Trophoblast cell (in vitro differentiated cells and primary cell): ENCODE data around the gene ATXN1.

Experiments used
- DNase-seq, 2 donors: peaks; one replicate each; pipeline ENCODE4 v3.0.0-alpha.2; 2016
- H2AFZ ChIP-seq: 2 replicates; pipeline ENCODE4 v1.6.1; 2013; ENCODE audit warnings: low read length, moderate library complexity, mild to moderate bottlenecking; ENCODE audit not compliant: insufficient read depth, poor library complexity
- H2AK5ac ChIP-seq: 2 replicates; pipeline ENCODE4 v1.6.1; 2013; ENCODE audit warnings: mild to moderate bottlenecking, low read length
- H2BK120ac ChIP-seq: 2 replicates; pipeline ENCODE4 v1.6.1; 2013; ENCODE audit warnings: low read length, mild to moderate bottlenecking, moderate library complexity; ENCODE audit not compliant: insufficient read depth, poor library complexity
- H2BK12ac ChIP-seq: 2 replicates; pipeline ENCODE4 v1.6.1; 2013; ENCODE audit warnings: mild to moderate bottlenecking, low read length, moderate library complexity
- H2BK5ac ChIP-seq: 2 replicates; pipeline ENCODE4 v1.6.1; 2013; ENCODE audit warnings: low read length, low read depth, moderate library complexity, mild to moderate bottlenecking; ENCODE audit not compliant: poor library complexity
- H3K14ac ChIP-seq: 2 replicates; pipeline ENCODE4 v1.6.1; 2013; ENCODE audit warnings: mild to moderate bottlenecking, low read length
- H3K18ac ChIP-seq: 2 replicates; pipeline ENCODE4 v1.6.1; 2013; ENCODE audit warnings: mild to moderate bottlenecking, low read length
- H3K23ac ChIP-seq: 2 replicates; pipeline ENCODE4 v1.6.1; 2013; ENCODE audit warnings: low read length
- H3K27ac ChIP-seq: 2 replicates; pipeline ENCODE4 v1.5.1; 2013; ENCODE audit warnings: low read depth, mild to moderate bottlenecking, inconsistent platforms, low read length, moderate library complexity
- H3K27me3 ChIP-seq: 2 replicates; pipeline ENCODE4 v1.6.1; 2013; ENCODE audit warnings: inconsistent platforms, mild to moderate bottlenecking, low read length, moderate library complexity; ENCODE audit not compliant: insufficient read depth
- H3K36me3 ChIP-seq, 2 experiments: 1 replicate in 1 of 2; 2 replicates in 1 of 2; pipeline ENCODE4 v1.6.1; 2013; ENCODE audit warnings: low read length in 2 of 2, mild to moderate bottlenecking in 2 of 2, moderate library complexity in 1 of 2; ENCODE audit not compliant: insufficient read depth in 2 of 2, control insufficient read depth in 1 of 2
- H3K4ac ChIP-seq: 2 replicates; pipeline ENCODE4 v1.6.1; 2013; ENCODE audit warnings: low read depth, mild to moderate bottlenecking, low read length, moderate library complexity
- H3K4me1 ChIP-seq, 2 experiments: 1 replicate in 1 of 2; 2 replicates in 1 of 2; pipeline ENCODE4 v1.6.1; 2013; ENCODE audit warnings: low read length in 2 of 2, mild to moderate bottlenecking in 2 of 2, moderate library complexity in 1 of 2; ENCODE audit not compliant: insufficient read depth in 2 of 2, control insufficient read depth in 1 of 2
- H3K4me2 ChIP-seq: 2 replicates; pipeline ENCODE4 v1.6.1; 2013; ENCODE audit warnings: inconsistent platforms, mild to moderate bottlenecking, low read length, moderate library complexity
- H3K4me3 ChIP-seq: 2 replicates; pipeline ENCODE4 v1.5.1; 2013; ENCODE audit warnings: mild to moderate bottlenecking, low read depth, low read length, inconsistent platforms
- H3K79me1 ChIP-seq: one replicate; pipeline ENCODE4 v1.6.1; 2013; ENCODE audit warnings: low read length
- H3K79me2 ChIP-seq: 2 replicates; pipeline ENCODE4 v1.6.1; 2013; ENCODE audit warnings: low read length, mild to moderate bottlenecking; ENCODE audit not compliant: control insufficient read depth, insufficient read depth, poor library complexity
- H3K9ac ChIP-seq: 2 replicates; pipeline ENCODE4 v1.6.1; 2013; ENCODE audit warnings: mild to moderate bottlenecking, low read length
- H3K9me3 ChIP-seq: 2 replicates; pipeline ENCODE4 v1.6.1; 2013; ENCODE audit warnings: low read depth, mild to moderate bottlenecking, control low read depth, inconsistent platforms, low read length; ENCODE audit not compliant: insufficient read depth
- H4K12ac ChIP-seq: 2 replicates; pipeline ENCODE4 v1.6.1; 2013; ENCODE audit warnings: low read depth, mild to moderate bottlenecking, low read length, moderate library complexity
- H4K8ac ChIP-seq: 2 replicates; pipeline ENCODE4 v1.6.1; 2013; ENCODE audit warnings: low read depth, mild to moderate bottlenecking, low read length, moderate library complexity
- H4K91ac ChIP-seq: one replicate; pipeline ENCODE4 v1.6.1; 2013; ENCODE audit warnings: low read depth, mild to moderate bottlenecking, low read length, moderate library complexity
- WGBS: extraction: QIAGEN DNeasy Blood & Tissue Kit; methylation state at CpG from one replicate; pipeline ENCODE4 v1.1.7; 2013; ENCODE audit warnings: missing lambda C conversion rate; ENCODE audit not compliant: insufficient read length, insufficient coverage; ENCODE audit errors: extremely low coverage; 5-methylcytosine and 5-hydroxymethylcytosine counted together

ATXN1 gene

DNA sequence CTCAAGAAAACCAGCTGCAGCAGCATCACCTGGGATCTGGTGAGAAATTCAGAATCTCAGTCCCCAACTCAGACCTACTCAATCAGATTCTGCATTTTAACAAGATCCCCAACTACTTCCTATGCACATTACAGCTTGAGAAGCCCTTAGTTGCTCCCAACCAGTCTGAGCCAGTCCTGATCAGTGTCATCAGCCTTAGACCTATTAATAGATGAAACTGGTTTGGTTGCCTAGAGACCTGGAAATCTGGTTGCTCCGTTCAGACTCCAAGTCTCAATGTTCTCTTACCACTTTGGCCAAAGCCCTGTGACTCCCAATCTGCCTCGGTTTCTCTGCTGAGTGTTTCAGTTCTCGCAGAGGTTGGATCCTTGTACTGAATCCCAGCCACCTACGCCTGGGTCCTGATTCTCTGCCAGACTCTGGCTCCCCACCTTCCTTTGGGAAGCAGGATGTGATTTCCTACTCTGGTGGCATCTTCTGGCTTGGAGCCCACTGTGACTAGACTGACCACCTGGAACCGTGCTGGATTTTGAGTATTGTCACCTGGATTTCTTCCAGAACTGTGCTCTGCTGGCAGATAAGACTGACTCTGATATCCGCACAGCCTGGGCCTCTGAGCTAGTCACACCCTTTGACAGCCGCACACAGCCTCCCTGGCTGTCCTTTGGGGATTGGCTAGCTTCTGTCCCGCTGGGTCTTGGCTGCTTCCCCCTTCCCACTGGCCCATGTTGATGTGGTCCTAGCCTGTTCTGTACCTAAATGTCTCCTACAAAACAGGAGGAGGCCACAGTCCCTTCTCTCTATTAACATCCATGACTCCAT lies 20.3 kb upstream of the ATXN1 start:
- H2BK120ac ChIP-seq, result no peak overlapping the region
- no peak overlapping the region for H3K18ac ChIP-seq
- no peak overlapping the region for H2AK5ac ChIP-seq
- no peak overlapping the region for H3K4me2 ChIP-seq
- peak overlapping the region; percentile 37 for H3K14ac ChIP-seq
- no peak overlapping the region for H3K9ac ChIP-seq
- peak overlapping the region; percentile 52 for H2BK12ac ChIP-seq
- peaks cover 2 to 3% of the 10 kb centered on the region in 2 experiments for H3K4me1 ChIP-seq
- H3K9me3 ChIP-seq, result no peaks in the 10 kb centered on the region
- peak overlapping the region; percentile 33 for H2AFZ ChIP-seq
- WGBS, result no CpG with 5 or more reads among the region's 8 CpGs
- no peak for DNase-seq
- H3K79me2 ChIP-seq, result no peaks in the 10 kb centered on the region
- no peaks in the 10 kb centered on the region for H3K27me3 ChIP-seq
- H3K23ac ChIP-seq, result no peak overlapping the region
- H4K91ac ChIP-seq, result no peak overlapping the region
- no peak overlapping the region for H3K4ac ChIP-seq
- no peak overlapping the region for H4K12ac ChIP-seq
- H3K79me1 ChIP-seq, result no peaks in the 10 kb centered on the region
- H3K4me3 ChIP-seq, result no peak overlapping the region
- no peaks in the 10 kb centered on the region for H3K36me3 ChIP-seq
- no peak overlapping the region for H3K27ac ChIP-seq
- no peak overlapping the region for H4K8ac ChIP-seq
- H2BK5ac ChIP-seq, result no peak overlapping the region

DNA sequence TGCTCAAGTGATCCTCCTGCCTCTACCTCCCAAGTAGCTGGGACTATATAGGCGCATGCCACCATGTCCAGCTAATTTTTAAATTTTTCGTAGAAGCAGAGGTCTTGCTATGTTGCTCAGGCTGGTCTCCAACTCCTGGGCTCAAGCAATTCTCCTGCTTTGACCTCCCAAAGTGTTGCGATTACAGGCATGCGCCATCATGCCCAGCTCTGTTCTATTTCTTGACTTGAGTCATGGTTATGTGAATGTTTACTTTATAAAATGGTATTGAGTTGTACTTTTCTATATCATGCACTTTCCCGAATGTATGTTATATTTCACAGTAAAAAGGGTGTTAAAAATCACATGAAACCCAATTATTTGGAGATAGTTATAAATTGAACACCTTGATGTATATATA lies 17.3 kb upstream of the ATXN1 start:
- Histone ChIP-seq H3K4me3 (no peak overlapping the region), H3K36me3 (no peaks in the 10 kb centered on the region), H3K9me3 (no peaks in the 10 kb centered on the region), H2BK120ac (no peak overlapping the region), H2BK12ac (no peak overlapping the region), H4K8ac (no peak overlapping the region), H4K91ac (no peak overlapping the region), H2AFZ (no peak overlapping the region), H3K14ac (no peak overlapping the region), H3K4me1 (peaks cover 2 to 3% of the 10 kb centered on the region in 2 experiments), H3K27me3 (no peaks in the 10 kb centered on the region), H3K79me1 (no peaks in the 10 kb centered on the region), H2AK5ac (no peak overlapping the region), H3K23ac (no peak overlapping the region), H3K4me2 (no peak overlapping the region), H2BK5ac (no peak overlapping the region), H3K9ac (no peak overlapping the region), H3K4ac (no peak overlapping the region), H3K27ac (no peak overlapping the region), H4K12ac (no peak overlapping the region), H3K18ac (no peak overlapping the region), H3K79me2 (no peaks in the 10 kb centered on the region)
- WGBS, result no CpG with 5 or more reads among the region's 5 CpGs
- no peak for DNase-seq

- DNase-seq, result no peak
- Histone ChIP-seq H4K8ac (no peak overlapping the region), H3K14ac (no peak overlapping the region), H3K9me3 (no peaks in the 10 kb centered on the region), H2AFZ (no peak overlapping the region), H3K36me3 (no peaks in the 10 kb centered on the region), H4K12ac (no peak overlapping the region), H3K4ac (no peak overlapping the region), H2BK120ac (no peak overlapping the region), H3K18ac (no peak overlapping the region), H2BK5ac (no peak overlapping the region), H3K4me1 (peaks cover 2 to 3% of the 10 kb centered on the region in 2 experiments), H4K91ac (no peak overlapping the region), H2AK5ac (no peak overlapping the region), H3K4me2 (no peak overlapping the region), H3K4me3 (no peak overlapping the region), H2BK12ac (no peak overlapping the region), H3K9ac (no peak overlapping the region), H3K27ac (no peak overlapping the region), H3K27me3 (no peaks in the 10 kb centered on the region), H3K79me2 (no peaks in the 10 kb centered on the region), H3K23ac (no peak overlapping the region), H3K79me1 (no peaks in the 10 kb centered on the region)
- no CpG with 5 or more reads among the region's 5 CpGs for WGBS
Measured at GRCh38 chr6:16777794-16778193, 16.5 kb upstream of the ATXN1 start.

DNA sequence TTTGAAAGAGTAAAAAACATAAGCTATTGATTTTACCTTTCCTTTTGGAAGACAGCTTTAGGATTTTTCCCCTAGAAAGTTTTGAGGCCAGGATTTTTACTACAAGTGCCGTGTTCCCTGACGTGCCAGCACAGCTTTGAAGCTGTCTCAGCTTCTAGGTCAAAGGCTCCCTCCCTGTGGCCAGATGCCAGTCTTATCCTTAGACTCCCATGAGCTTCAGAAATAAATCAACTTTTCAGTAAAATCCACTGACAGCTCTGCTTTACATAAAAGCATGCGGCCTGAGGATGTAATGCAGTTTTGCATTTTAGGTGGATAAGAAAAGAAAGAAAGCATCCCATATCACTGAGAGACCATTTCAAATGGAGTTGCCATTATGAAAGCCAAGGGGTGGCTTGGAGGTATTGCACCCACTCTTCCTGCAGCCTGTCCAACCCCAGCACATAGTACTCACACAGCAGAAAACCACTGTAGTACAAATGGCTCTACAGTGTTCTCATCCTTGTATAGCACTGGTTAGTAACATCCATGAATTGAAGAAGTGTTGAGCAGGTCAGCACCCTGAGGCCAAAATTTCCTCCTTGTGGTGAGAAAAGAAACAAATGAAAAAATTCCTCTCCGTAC lies 15.2 kb upstream of the ATXN1 start:
- H4K12ac ChIP-seq, result no peak overlapping the region
- DNase-seq, result no peak

More for the DNA sequence above, 15.2 kb upstream of the ATXN1 start:
- no CpG with 5 or more reads among the region's 4 CpGs for WGBS
- Histone ChIP-seq H3K36me3 (no peaks in the 10 kb centered on the region), H3K9ac (no peak overlapping the region), H2BK120ac (no peak overlapping the region), H3K79me1 (no peaks in the 10 kb centered on the region), H3K9me3 (no peaks in the 10 kb centered on the region), H2AK5ac (no peak overlapping the region), H3K27me3 (no peaks in the 10 kb centered on the region), H3K4ac (no peak overlapping the region), H3K4me3 (no peak overlapping the region), H4K91ac (no peak overlapping the region), H3K27ac (no peak overlapping the region), H3K4me1 (peaks cover 1 to 3% of the 10 kb centered on the region in 2 experiments), H3K23ac (no peak overlapping the region), H2BK5ac (no peak overlapping the region), H2AFZ (no peak overlapping the region), H3K14ac (no peak overlapping the region), H3K4me2 (no peak overlapping the region), H4K8ac (no peak overlapping the region), H3K79me2 (no peaks in the 10 kb centered on the region), H2BK12ac (no peak overlapping the region), H3K18ac (no peak overlapping the region)
